ENCODE measurements around the gene ARHGAP26.

DNA sequence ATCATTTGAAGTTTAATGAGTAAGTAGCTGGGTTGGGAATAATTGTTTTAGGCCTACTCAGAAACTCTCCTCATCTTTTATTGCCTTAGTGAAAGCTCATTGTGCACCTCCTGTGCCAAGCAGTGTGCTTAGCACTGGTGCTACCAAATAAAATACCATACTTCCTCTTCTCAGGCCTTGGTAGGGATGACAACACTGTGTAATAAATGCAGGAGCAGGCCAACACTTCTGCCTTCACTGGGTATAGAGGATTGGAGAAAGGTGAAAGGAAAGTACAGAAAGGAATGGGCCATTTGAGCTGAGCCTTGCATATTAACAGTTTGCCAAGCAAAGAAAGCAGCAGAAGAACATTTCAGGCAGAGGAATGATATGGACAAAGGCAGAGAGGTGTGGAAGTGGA, 347.6 kb downstream of the ARHGAP26 start:
- TF ChIP-seq, protein P1, sequence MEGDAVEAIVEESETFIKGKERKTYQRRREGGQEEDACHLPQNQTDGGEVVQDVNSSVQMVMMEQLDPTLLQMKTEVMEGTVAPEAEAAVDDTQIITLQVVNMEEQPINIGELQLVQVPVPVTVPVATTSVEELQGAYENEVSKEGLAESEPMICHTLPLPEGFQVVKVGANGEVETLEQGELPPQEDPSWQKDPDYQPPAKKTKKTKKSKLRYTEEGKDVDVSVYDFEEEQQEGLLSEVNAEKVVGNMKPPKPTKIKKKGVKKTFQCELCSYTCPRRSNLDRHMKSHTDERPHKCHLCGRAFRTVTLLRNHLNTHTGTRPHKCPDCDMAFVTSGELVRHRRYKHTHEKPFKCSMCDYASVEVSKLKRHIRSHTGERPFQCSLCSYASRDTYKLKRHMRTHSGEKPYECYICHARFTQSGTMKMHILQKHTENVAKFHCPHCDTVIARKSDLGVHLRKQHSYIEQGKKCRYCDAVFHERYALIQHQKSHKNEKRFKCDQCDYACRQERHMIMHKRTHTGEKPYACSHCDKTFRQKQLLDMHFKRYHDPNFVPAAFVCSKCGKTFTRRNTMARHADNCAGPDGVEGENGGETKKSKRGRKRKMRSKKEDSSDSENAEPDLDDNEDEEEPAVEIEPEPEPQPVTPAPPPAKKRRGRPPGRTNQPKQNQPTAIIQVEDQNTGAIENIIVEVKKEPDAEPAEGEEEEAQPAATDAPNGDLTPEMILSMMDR (IDR thresholded peaks at IDR 0.05 in 8 of 11, conservative IDR thresholded peaks at IDR 0.05 in 3 of 11), result no peak
- no peak for TF ChIP-seq POLR2AphosphoS5 (IDR thresholded peaks at IDR 0.05)
